ENCODE data around the gene SLAMF8.
A peak's percentile ranks its signal among the peaks of the same experiment; 100 is the strongest.

The SLAMF8 gene

GRCh38 chr1:159870704-159871103 lies 44.0 kb downstream of the SLAMF8 start:
- DNase-seq = no peak

- peak; percentile 26 for DNase-seq
These were observed 46.2 kb downstream of the SLAMF8 start for GRCh38 chr1:159872891-159873290.

- DNase-seq = no peak
These were observed 47.0 kb downstream of the SLAMF8 start for GRCh38 chr1:159873530-159874143.

- DNase-seq = no peak
These were observed 51.2 kb downstream of the SLAMF8 start for GRCh38 chr1:159877695-159878444.

- no peak for DNase-seq
These were observed 52.5 kb downstream of the SLAMF8 start for GRCh38 chr1:159879136-159879535.

- DNase-seq = no peak
These were observed 53.3 kb downstream of the SLAMF8 start for GRCh38 chr1:159879977-159880376.

- DNase-seq = no peak
These were observed 53.8 kb downstream of the SLAMF8 start for GRCh38 chr1:159880430-159880829.

GRCh38 chr1:159881622-159882526 lies 55.2 kb downstream of the SLAMF8 start:
- DNase-seq = no peak

GRCh38 chr1:159882527-159882862 lies 55.8 kb downstream of the SLAMF8 start:
- no peak for DNase-seq

- DNase-seq = no peak
These were observed 56.5 kb downstream of the SLAMF8 start for GRCh38 chr1:159883134-159883533.

- DNase-seq = no peak
These were observed 57.6 kb downstream of the SLAMF8 start for GRCh38 chr1:159884296-159884695.

Measured in right kidney (tissue), 1 donor.